VCaP (cell line): ENCODE measurements around the gene ADSS1.

Experiments used
- H3K27ac ChIP-seq: fragments of 450-650 bp; 2 replicates; pipeline ENCODE4 v1.5.1; 2017
- CTCF ChIP-seq: fragments of 450-650 bp; conservative IDR thresholded peaks from 2 replicates; pipeline ENCODE4 v1.5.1; 2017; ENCODE audit warnings: mild to moderate bottlenecking, moderate library complexity

Gene ADSS1

GRCh38 chr14:104678901-104679705, 44.9 kb upstream of the ADSS1 start:
- peak overlapping the region; percentile 91; the same call in 1 of the 2 replicates for H3K27ac ChIP-seq
- TF ChIP-seq CTCF = no peak

GRCh38 chr14:104680056-104680805, 43.8 kb upstream of the ADSS1 start:
- H3K27ac ChIP-seq = no peak overlapping the region
- TF ChIP-seq CTCF = no peak

DNA sequence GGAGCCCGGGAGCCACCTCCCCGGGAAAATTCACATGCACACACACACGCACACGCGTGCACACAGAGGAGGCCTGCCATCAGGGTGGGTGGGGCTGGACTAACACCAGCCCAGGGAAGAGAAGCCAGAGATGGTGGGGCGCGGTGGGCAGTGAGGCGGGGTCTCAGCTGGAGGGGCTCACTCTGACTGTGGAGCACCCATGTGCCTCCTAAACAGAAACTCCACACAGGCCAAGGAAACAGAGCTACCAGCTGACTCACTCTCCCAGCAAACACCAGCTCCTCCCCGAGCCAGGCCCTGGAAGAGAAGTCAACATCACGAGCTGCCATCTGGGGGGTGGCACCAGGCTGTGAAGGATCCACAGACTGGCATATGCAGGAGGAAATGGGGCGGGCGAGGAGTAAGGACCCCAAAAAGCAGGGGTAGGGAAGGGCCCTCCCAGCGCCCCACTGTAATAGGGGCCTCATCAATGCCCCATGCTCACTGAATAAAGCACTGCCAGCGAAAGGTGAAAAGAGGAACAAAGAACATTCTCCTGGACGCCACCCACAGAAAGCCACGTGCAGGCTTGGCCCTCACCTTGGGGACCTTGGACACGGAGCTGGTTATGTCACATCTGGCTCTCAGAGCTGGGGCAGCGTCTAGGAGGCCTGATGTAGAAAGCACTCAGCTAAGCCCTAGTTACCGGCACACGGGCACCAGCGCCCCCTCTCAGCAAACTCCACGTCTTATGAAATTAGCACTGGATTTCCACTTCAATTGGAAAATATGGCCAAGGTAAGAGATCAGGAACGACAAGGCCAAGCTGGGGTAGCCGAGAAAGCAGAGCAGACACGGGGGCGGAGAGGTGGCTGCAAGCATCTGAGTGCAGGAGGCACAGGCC, 43.0 kb upstream of the ADSS1 start:
- no peak for TF ChIP-seq CTCF
- H3K27ac ChIP-seq = no peak overlapping the region

DNA sequence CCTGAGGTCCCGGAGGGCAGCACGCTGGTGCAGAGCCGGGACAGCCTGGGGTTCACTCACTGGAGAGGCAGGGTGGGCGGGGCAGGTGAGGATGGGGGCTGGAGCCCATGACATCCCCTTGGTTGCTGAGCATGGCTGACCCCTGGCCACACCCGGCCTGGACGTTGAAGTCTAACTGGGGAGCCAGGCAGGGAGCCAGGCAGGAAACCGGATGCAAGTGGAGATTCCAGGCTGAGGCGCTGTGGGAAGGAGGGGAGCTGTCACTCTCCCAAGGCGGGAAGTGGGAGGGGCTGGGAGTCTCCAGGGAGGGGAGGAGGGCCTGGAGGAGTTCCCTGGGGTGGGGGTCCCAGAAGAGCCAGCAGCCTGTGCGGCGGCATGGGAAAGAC, 42.3 kb upstream of the ADSS1 start:
- H3K27ac ChIP-seq = no peak overlapping the region
- no peak for TF ChIP-seq CTCF

DNA sequence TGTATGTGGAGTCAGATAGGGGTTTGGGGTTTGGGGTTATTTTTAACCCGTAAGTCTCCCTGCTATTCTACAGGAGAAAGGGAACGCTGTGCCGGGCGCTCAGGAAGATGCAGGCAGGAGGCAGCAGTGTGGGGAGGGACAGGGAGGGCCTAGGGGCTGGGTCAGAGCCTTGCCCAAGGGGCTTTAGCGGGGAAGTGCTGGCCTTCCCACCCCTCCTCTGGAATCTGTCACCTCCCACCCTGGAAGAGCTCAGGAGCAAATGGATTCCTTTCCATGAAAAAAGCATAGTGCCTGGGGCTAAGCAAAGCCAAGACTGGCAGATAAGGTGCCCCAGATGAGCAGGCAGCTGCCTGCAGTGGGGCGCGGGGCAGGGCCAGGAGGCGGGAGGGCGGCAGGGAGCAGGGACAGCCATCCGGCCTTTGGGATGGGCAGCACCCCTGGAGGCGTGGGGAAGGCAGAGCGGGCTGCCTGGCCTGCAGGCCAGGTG, 41.9 kb upstream of the ADSS1 start:
- no peak for TF ChIP-seq CTCF
- no peak overlapping the region for H3K27ac ChIP-seq

GRCh38 chr14:104683653-104684448, 40.2 kb upstream of the ADSS1 start:
- TF ChIP-seq CTCF = no peak
- no peak overlapping the region for H3K27ac ChIP-seq
